ENCODE results near the gene COL12A1.

Gene COL12A1

DNA sequence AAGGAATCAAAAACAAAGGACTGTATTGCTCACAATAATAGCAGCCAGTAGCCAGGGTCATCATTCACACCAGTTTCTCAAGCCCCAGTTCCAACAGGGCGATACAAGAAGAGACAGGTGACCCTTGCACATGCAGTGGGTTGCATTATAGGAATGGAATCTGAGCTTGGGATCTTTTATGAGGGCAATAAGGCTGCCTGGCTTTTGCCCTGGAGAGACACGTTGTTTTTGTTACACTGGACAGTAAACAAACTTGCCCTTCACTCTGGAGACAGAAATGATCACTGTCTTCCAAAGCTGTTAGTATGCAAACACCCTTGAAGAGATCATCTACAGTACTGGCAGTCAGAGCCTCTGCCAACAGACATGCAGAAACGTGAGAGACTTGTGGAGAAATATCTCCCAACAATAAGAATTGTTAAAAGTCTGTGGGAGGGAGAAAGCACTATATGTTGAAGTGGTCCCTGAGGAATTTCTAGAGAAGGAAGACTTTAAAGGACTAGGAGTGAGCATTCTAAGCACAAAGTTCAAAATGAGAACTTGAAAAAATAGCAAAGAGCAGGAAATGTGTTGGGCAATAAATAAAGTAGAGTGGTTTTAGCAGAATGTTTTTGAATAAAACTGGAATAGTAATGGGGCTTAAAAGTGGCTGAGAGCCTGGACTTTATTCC is 6.2 kb upstream of the COL12A1 start:
- Histone ChIP-seq H3K27me3 (replicated peaks; ENCODE audit: control insufficient read depth, insufficient read depth, low read length) (peaks cover 2% of the 10 kb centered on the region; the same call in 1 of the 2 replicates), H3K4me3 (replicated peaks; ENCODE audit: low read depth, low read length) (no peak overlapping the region), H3K36me3 (ENCODE audit: control insufficient read depth, insufficient read depth, low read length) (no peaks in the 10 kb centered on the region)
- DNase-seq (ENCODE audit: extremely low read depth, insufficient read length), result no peak
- TF ChIP-seq, protein P1, sequence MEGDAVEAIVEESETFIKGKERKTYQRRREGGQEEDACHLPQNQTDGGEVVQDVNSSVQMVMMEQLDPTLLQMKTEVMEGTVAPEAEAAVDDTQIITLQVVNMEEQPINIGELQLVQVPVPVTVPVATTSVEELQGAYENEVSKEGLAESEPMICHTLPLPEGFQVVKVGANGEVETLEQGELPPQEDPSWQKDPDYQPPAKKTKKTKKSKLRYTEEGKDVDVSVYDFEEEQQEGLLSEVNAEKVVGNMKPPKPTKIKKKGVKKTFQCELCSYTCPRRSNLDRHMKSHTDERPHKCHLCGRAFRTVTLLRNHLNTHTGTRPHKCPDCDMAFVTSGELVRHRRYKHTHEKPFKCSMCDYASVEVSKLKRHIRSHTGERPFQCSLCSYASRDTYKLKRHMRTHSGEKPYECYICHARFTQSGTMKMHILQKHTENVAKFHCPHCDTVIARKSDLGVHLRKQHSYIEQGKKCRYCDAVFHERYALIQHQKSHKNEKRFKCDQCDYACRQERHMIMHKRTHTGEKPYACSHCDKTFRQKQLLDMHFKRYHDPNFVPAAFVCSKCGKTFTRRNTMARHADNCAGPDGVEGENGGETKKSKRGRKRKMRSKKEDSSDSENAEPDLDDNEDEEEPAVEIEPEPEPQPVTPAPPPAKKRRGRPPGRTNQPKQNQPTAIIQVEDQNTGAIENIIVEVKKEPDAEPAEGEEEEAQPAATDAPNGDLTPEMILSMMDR (IDR thresholded peaks at IDR 0.05; ENCODE audit: insufficient read depth, low read length, poor library complexity, severe bottlenecking), result no peak

DNA sequence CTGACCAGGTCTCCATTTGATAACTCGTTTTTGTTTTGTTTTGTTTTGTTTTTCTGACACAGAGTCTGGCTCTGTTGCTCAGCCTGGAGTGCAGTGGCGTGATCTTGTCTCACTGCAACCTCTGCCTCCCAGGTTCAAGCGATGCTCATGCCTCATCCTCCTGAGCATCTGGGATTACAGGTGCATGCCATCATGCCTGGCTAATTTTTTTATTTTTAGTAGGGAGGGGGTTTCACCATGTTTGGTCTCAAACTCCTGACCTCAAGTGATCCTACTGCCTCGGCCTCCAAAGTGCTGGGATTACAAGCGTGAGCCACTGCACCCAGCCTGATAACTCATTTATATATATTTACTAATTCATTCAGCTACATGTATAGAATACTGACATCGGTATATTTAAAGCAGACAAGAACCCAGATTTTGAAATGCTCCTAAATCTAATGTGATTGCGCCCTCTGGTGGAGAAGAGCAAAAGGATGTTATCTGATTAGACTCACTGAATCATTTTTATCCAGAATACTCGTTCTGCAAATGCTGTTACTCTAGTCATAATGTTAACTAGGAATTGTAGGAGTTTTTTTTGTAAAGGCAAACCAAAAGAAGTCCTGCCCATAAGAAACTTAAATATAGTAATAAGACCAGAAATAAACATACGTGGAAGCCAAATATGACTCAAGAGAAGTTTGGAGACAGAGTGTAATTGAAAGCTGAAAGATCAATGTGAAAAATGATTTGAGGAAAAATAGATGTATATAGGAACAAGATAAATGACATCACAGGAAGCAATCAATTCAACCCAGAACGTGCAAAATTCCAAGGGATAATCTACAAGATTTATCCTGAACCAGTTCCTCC is 5.3 kb upstream of the COL12A1 start:
- TF ChIP-seq, protein P1 (IDR thresholded peaks at IDR 0.05; ENCODE audit: insufficient read depth, low read length, poor library complexity, severe bottlenecking), result peak; percentile 74
- H3K4me3 ChIP-seq (replicated peaks; ENCODE audit: low read depth, low read length), result no peak overlapping the region
- H3K27me3 ChIP-seq (replicated peaks; ENCODE audit: control insufficient read depth, insufficient read depth, low read length), result peaks cover 2% of the 10 kb centered on the region; the same call in 1 of the 2 replicates
- no peak for DNase-seq (ENCODE audit: extremely low read depth, insufficient read length)
- no peaks in the 10 kb centered on the region for H3K36me3 ChIP-seq (ENCODE audit: control insufficient read depth, insufficient read depth, low read length)

DNA sequence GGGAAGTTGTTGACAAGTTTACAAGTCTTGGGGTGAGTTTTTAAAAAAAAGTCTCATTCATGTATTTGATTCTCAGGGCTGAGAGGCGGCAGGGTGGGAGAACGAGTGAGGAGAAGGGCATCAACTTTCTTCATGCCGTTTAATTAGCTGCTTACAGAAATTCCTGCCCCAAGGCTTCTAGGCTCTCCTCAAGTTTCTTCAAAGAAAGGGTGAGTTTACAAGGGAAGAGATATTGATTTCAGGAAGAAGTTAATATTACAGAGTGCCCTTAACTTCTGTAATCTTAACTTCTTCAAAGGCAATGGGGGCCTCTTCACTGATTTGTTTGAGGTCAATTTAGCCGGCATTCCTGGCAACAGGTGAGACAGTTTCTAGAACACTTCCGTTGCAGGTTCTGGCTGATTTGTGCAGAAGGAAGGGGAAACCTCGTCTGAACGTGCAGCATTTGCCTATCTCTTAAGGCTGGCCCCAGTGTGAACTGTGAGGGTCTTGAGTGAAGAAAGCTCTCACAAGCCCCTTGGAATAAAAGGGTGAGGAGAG is 3.4 kb upstream of the COL12A1 start:
- TF ChIP-seq, protein P1 (IDR thresholded peaks at IDR 0.05; ENCODE audit: insufficient read depth, low read length, poor library complexity, severe bottlenecking), result no peak
- no peaks in the 10 kb centered on the region for H3K36me3 ChIP-seq (ENCODE audit: control insufficient read depth, insufficient read depth, low read length)
- H3K27me3 ChIP-seq (replicated peaks; ENCODE audit: control insufficient read depth, insufficient read depth, low read length), result peaks cover 3% of the 10 kb centered on the region
- no peak overlapping the region for H3K4me3 ChIP-seq (replicated peaks; ENCODE audit: low read depth, low read length)
- DNase-seq (ENCODE audit: extremely low read depth, insufficient read length), result no peak

DNA sequence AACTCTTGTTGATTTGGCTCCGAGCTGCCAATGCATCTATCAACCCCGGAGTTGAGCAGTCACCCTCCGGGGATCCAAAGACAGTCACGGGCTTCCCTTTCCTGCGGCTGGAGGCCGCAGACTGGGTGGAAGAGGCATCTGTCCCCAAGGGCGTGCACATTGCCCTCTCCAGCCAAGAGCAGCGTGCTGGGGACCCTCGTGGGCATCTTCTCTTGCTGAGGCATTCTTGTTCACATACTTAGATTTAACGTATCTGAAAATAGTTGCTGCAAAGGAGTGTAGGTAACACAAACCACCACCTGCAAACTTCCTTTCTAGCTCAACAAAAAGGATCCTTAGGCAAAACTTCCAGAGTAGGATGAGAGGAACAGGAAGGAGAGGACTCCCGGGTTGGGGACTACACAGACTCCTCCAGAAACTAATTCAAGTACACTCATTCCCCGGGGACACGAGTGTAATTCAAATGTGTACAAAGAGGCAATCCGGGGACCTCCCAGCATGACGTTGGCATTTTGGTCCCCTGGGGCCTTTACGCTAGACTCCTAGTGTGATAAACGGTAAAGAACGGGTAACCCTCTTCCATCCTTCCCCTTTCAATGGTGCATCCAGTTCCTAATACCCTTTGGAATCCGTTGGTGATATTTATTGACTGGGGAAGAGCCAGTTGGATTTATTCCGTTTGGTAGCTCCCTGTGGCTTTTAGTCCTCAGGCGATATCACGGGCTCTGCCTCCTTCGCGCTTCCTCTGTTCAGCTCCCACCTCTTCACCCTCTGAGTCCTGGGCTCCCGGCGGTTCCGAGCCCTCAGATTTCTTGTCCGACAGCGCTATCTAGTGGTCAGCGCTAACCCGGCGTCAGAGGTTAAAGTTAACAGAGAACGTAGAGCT is 2.7 kb upstream of the COL12A1 start:
- H3K36me3 ChIP-seq (ENCODE audit: control insufficient read depth, insufficient read depth, low read length), result no peaks in the 10 kb centered on the region
- TF ChIP-seq, protein P1 (IDR thresholded peaks at IDR 0.05; ENCODE audit: insufficient read depth, low read length, poor library complexity, severe bottlenecking), result peak; percentile 91
- peaks cover 3% of the 10 kb centered on the region for H3K27me3 ChIP-seq (replicated peaks; ENCODE audit: control insufficient read depth, insufficient read depth, low read length)
- peak; percentile 62 for DNase-seq (ENCODE audit: extremely low read depth, insufficient read length)
- H3K4me3 ChIP-seq (replicated peaks; ENCODE audit: low read depth, low read length), result no peak overlapping the region

DNA sequence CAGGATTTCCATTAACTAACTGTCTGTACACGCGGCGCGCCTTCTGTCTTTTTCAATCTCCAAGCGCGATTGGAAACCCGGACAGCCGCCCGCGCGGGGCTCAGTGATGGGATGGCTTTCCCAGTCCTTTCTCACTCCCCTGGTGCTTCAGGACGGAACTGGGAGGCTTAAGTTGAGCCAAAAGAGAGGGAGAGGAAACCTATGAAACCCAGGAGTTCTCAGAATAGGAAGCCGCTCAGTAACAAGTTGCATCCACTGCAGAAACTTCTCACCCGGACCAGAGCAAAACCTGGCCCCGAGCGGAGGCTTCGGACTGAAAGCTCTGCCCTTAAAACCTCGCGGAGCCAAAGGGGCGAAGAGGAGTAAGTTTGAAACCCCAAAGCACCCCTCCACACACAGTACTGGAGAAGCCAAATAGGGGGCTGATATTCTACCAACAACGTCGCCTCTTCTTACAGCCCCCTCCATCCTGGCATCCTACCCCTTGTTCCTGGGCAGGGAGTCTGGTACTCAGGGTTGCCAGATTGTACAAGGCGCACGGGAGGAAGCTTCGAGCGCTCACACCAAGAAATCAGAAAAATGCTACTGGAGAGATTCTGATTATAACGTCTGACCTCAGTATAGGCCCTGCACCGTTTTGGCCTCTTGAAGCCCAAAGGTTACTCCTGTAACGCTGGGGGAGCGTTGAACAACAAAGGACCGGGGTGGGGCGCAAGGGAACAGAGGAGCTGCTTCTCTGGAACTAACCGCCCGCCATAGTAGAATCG is 906 bp upstream of the COL12A1 start:
- no peak overlapping the region for H3K4me3 ChIP-seq (replicated peaks; ENCODE audit: low read depth, low read length)
- peak; percentile 17 for DNase-seq (ENCODE audit: extremely low read depth, insufficient read length)
- peaks cover 4% of the 10 kb centered on the region for H3K27me3 ChIP-seq (replicated peaks; ENCODE audit: control insufficient read depth, insufficient read depth, low read length)
- H3K36me3 ChIP-seq (ENCODE audit: control insufficient read depth, insufficient read depth, low read length), result no peaks in the 10 kb centered on the region
- TF ChIP-seq, protein P1 (IDR thresholded peaks at IDR 0.05; ENCODE audit: insufficient read depth, low read length, poor library complexity, severe bottlenecking), result no peak
